Bronchial epithelial cell (primary cell): ENCODE results near the gene NTRK3. TPM values are rescaled to one million over a fixed set of nuclear protein-coding genes. Genes with fewer than 3 reads are reported as not detected.

ENCODE experiments used
- DNase-seq: peaks from one replicate; pipeline ENCODE4 v3.0.0-alpha.2; 2010; ENCODE audit warnings: low read depth
- FAIRE-seq: peaks from 2 replicates; lab custom pipeline; 2011; peaks lifted over from hg19 to GRCh38; lab: Jason Lieb, UNC
- H3K27me3 ChIP-seq: 2 replicates; pipeline ENCODE4 v1.5.1; 2011; ENCODE audit warnings: low read length; ENCODE audit not compliant: control insufficient read depth, insufficient read depth
- H3K36me3 ChIP-seq: 2 replicates; pipeline ENCODE4 v1.5.1; 2011; ENCODE audit warnings: low read length; ENCODE audit not compliant: control insufficient read depth, insufficient read depth
- H3K4me3 ChIP-seq: 2 replicates; pipeline ENCODE4 v1.5.1; 2011; ENCODE audit warnings: mild to moderate bottlenecking, low read depth, low read length, control low read depth
- CTCF ChIP-seq: IDR thresholded peaks from 2 replicates; pipeline ENCODE4 v1.5.1; 2011; ENCODE audit warnings: mild to moderate bottlenecking, moderate library complexity, low read length, control low read depth, inconsistent platforms; ENCODE audit not compliant: insufficient read depth, severe bottlenecking
- total RNA-seq: library from RNA; depleted of rRNA; stranded (reverse); fragments of >200 nt; gene quantifications from 2 replicates; pipeline ENCODE4 v1.2.1, GENCODE V29; 2014

The NTRK3 gene
- total RNA-seq, 1 donor from 2014 or later: not detected

GRCh38 chr15:88031461-88031860, 225.1 kb downstream of the NTRK3 start:
- FAIRE-seq (no peak), DNase-seq (no peak)
- no peak for TF ChIP-seq CTCF
- no peak overlapping the region for H3K4me3 ChIP-seq
- no peaks in the 10 kb centered on the region for H3K27me3 ChIP-seq
- no peaks in the 10 kb centered on the region for H3K36me3 ChIP-seq

- no peaks in the 10 kb centered on the region for H3K27me3 ChIP-seq
- DNase-seq (no peak), FAIRE-seq (no peak)
- no peak overlapping the region for H3K4me3 ChIP-seq
- TF ChIP-seq CTCF: no peak
- H3K36me3 ChIP-seq: no peaks in the 10 kb centered on the region
These were observed 226.8 kb downstream of the NTRK3 start for GRCh38 chr15:88029696-88030095.

GRCh38 chr15:88028024-88028423, 228.5 kb downstream of the NTRK3 start:
- H3K27me3 ChIP-seq: no peaks in the 10 kb centered on the region
- FAIRE-seq (no peak), DNase-seq (no peak)
- no peak overlapping the region for H3K4me3 ChIP-seq
- no peak for TF ChIP-seq CTCF
- H3K36me3 ChIP-seq: no peaks in the 10 kb centered on the region

- Histone ChIP-seq H3K27me3 (no peaks in the 10 kb centered on the region), H3K36me3 (no peaks in the 10 kb centered on the region), H3K4me3 (no peak overlapping the region)
- DNase-seq: no peak
- FAIRE-seq: no peak
- no peak for TF ChIP-seq CTCF
These were observed 232.6 kb downstream of the NTRK3 start for GRCh38 chr15:88023914-88024313.

- Histone ChIP-seq H3K4me3 (no peak overlapping the region), H3K27me3 (no peaks in the 10 kb centered on the region), H3K36me3 (no peaks in the 10 kb centered on the region)
- DNase-seq (no peak), FAIRE-seq (no peak)
- TF ChIP-seq CTCF: no peak
These were observed 233.8 kb downstream of the NTRK3 start for GRCh38 chr15:88022716-88023115.

- FAIRE-seq (no peak), DNase-seq (no peak)
- no peak overlapping the region for H3K4me3 ChIP-seq
- H3K27me3 ChIP-seq: no peaks in the 10 kb centered on the region
- no peaks in the 10 kb centered on the region for H3K36me3 ChIP-seq
- no peak for TF ChIP-seq CTCF
These were observed 234.9 kb downstream of the NTRK3 start for GRCh38 chr15:88021601-88022000.
